Measurements from ENCODE around the gene WWTR1. TPM values are rescaled to one million over a fixed set of nuclear protein-coding genes. Genes with fewer than 3 reads are reported as not detected.

WWTR1 gene
- total RNA-seq, 1 donor from 2014 or later = 82.8 TPM

DNA sequence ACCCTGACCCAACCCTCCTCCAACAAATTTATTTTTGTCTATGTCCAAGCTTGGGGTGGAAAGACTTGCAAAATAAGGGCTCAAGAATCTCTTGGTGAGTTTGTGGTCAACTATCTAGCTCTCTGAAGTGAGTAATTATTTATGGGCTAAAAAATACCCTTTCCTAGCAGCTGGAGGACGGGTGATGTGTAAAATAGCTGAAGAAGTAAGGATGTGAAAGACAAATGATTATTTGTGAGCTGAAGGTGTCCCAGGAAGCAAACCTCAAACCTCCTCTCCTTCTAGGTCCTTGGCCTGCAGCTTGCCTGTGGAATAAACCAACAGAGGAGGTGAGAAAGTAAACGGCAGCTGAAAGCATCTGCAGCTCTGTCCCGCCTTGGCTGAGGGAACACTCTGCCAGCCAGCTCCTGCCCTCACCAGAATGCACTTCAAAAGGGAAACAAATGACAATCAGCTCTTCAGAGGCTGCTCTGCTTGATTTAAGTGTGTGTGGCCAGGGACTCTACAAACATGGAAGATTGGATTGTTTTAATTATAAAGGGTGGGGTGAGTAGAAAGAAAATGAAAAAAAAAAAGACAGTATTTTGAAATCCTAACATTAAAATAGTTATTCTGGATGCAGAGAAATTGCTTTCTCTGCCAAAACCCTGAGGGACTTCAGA lies 123.0 kb downstream of the WWTR1 start:
- no peak for DNase-seq (ENCODE audit: low spot score)

DNA sequence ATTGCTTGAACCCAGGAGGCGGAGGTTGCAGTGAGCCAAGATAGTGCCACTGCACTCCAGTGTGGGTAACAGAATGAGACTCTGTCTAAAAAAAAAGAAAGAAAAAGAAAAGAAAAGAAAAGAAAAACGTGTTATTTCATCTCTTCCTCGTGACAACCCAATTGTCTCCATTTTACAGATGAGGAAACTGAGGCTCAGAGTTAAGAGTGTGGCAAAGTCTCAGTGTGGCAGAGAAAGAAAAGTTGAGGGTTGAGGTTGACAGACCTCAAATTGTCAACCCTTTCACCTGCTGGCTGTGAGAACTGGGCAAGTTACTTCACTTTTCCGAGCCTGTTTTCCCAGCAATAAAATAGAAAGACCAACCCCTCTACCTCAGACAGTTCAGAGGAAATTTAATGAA lies 123.7 kb downstream of the WWTR1 start:
- no peak for DNase-seq (ENCODE audit: low spot score)

DNA sequence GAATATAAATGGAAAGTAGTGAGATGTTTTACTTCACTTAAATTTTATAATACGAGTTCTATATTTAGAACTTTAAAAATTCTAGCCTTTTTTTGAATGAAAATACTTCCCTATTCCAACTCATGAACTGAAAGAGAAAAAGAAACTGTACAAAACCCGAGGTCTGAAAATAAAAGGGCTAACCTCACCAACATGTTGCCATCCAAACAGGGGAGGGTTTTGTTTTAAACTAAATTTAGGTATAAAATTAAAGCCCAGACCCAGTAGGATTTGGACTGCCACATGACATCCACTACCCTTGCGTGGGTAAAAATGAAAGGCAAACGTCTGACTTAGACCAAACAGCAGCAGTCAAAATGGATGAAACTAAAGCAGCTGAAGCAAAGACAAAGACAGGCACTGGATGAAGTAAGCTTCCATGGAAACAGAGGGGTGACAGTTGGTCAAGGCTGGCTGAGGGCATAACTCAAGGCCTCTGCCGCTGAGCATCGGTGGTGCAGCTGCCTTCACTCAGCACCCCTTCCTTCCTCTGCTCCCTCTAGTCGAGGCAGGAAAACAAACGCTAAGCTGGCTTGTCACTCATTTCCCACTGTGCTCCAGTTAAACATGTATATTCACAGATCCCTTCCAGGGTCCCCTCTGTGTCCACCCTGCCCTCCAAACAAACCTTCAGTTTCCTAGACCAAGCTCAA lies 125.2 kb downstream of the WWTR1 start:
- DNase-seq (ENCODE audit: low spot score) = no peak

DNA sequence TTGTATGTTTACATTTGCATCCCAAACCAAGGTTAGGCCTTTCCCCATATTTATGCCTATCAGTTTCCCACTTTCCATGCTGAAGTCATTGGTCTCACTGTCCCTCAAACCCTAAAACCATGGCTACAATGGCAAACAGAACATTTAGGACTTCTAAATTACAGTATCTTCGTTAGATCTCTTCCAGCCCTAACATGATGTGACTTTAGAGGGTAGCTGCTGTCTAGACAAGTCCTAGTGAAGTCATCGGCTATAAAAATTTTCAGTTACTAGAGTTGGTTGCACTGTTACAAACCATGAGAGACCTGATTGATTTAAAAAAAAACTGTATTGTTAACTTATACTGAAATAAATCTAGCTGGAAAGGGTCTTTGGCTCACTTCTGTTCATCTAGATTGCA lies 128.7 kb downstream of the WWTR1 start:
- no peak for DNase-seq (ENCODE audit: low spot score)

DNA sequence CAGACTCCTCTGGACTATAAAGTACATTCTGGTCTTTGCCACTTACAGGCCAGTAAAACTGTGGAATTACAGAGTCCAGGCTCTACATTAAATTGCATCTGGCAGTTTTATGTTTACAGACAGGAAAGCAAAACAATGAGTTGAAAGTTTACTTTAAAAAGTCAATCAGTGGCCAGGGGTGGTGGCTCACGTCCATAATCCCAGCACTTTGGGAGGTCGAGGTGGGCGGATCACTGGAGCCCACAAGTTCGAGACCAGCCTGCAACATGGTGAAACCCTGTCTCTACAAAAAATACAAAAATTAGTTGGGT lies 129.5 kb downstream of the WWTR1 start:
- DNase-seq (ENCODE audit: low spot score) = no peak

DNA sequence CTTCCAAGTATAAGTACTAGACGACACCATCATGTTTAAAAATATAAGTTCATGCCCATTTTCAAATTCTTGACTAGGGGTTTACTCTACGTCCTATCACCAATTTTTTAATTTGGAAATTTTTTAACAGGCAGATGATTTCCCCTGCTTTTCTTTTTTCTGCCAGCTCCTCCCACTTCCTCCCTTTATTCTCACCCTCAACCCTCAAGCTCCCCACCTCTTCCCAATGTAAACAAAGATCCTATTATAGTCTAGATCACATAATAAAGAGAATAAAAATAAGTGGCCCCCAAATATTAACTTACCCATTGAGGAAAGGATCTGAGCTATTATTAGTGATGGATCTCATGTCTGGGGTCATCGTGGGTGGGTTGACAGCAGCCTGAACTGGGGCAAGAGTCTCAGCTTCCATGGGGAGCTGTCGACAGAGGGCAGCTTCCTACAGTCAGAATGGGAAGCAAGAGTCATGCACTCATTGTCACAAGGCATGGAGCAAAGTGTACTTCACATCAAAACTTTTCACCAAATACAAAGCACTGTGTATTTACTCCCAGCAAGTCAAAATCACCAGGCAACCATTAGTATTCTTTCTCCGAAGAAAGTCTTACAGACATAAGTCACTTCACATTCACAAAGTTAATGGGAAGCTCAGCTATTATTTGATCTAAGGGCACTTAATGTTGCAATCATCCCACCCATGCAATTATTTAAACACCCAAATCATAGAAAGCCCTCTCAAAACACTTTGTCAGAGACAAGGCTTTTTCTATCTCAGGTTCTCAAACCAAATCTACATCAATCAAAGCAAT lies 130.1 kb downstream of the WWTR1 start:
- no peak for DNase-seq (ENCODE audit: low spot score)

DNA sequence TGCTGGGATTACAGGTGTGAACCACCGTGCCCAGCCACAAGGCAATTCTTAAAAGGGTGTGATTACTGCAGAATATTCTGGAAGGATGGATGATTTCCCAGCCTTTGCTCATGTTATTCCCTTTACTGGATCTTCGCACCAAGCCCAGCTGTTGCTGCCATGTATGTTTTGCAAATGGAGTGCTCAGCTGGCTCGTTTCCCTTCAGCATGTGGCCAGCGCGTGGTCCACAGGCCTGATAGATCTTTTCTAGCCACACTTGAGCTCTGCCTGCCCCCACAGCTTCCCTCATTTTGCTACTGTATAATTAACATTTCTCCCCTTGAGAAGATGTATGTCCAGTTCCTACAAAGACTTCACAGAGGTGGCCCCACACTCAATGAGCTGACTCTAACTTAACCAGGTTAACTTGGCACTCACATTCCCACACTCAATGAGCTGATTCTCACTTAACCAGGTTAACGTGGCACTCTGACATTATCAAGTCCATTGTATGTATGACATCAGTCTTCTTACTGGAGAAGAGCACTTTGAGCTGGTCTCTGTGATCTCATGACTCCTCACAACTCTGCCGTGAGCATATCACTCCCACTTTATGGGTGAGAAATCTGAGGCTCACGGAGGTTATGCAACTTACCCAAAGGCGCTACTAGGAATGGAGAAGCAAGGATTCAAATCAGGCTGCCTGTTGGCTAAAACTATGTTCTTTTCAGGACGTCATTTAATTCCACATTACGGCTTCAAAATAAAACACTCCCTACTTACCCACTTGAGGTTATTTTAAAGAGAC lies 134.1 kb downstream of the WWTR1 start:
- DNase-seq (ENCODE audit: low spot score) = no peak

DNA sequence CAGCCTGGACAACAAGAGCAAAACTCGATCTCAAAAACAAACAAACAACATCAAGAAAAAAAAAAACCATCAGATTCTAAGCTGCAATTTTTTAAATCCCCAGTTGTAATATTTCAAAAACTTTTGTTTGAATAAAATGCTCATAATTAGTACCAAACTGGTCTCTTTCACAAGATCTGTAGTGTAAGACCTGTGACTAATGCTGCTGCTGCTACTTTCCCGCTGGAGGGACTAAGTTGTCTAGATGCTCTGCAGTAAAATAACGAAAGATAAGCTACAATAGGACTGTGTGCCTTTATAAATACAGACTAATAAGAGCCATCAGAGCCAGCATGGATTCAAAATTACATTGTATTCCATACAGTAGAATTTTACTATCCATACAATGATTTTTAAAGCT lies 137.9 kb downstream of the WWTR1 start:
- DNase-seq (ENCODE audit: low spot score) = no peak

DNA sequence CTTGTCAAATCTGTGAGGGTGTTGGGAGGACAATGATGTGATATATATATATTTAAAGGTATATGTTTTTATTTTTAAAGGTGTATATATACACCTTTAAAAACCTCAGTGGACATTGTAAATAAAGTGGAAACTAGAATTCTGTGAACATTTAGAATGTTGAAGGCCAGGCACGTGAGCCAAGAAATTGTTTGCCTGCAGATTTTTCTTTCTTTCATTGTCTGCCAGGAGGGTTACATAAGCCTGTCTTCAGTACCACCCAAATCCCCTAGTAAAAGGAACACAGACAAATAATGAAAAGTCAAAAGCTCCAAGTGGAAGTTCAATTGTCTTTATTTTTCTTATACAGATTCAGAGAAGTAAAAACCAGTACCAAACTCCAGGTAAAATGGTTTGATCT lies 140.9 kb downstream of the WWTR1 start:
- no peak for DNase-seq (ENCODE audit: low spot score)

DNA sequence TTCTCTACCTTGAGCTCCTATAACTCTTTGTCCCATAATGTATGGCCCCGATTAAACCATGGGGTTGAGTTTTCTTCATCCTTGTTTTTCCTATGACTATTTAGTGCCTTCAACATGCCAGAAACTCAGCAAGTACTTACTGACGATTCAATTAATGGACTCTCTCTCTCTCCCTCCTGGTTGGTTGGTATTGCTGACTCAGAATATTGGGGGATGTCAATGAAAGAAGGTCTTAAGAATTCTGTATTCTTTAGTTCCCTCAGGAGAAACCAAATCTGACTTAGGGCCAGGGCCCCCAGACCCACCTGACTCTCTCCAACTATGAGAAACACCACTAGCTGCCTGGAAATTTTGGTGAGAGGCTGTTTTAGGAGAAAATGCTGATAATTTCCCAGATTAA lies 142.6 kb downstream of the WWTR1 start:
- DNase-seq (ENCODE audit: low spot score) = no peak

DNA sequence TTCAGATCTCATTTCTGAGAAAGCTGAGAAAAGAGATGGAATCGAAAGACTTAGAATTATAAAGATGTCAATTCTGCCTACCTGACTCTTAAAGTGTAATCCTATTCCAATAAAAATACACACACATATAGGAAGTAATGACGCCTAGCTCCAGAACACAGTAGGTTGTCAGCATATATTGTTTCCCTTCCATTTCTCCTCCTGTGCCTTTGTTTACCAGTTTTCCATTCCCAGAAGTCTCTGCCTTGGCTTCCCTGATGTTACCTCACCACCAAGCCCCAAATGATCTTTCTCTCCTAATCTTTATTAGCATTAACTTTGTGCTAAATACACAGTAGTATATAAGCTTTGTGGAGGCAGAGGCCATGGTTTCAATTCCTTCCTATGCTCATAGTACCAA lies 143.4 kb downstream of the WWTR1 start:
- DNase-seq (ENCODE audit: low spot score) = no peak

DNA sequence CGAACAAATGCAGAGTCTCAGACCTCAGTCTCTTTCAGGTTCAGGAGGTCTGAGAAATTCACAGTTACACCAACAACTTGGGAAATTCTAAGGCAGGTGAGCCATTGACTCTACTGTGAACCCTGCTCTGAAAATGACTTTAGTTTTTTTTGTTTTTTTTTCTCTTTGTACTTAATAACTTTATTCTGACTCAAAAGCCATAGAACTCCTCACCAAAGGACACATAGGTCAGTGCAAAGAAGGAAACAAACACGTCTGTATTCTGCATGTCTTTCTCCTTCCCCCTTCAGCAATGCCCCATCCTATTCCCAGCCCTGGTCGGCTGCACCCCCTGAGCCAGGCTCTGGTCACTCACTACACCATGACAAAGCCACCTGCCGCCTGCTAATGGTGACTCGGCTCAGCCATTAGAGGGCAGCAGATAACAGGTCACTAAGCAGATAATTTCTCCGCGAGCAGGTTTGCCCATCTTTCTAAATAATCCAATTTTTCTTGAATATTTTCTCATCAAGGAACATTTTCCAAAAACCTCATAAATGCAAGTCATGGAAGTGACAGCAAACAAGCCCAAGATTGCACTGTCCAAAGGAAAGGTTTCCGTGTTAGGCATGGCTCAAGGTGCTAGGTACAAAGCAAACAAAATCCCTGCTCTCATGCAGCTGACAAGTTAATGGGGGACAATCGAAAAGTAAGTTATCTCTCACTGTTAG lies 145.6 kb downstream of the WWTR1 start:
- DNase-seq (ENCODE audit: low spot score) = peak; percentile 64

DNA sequence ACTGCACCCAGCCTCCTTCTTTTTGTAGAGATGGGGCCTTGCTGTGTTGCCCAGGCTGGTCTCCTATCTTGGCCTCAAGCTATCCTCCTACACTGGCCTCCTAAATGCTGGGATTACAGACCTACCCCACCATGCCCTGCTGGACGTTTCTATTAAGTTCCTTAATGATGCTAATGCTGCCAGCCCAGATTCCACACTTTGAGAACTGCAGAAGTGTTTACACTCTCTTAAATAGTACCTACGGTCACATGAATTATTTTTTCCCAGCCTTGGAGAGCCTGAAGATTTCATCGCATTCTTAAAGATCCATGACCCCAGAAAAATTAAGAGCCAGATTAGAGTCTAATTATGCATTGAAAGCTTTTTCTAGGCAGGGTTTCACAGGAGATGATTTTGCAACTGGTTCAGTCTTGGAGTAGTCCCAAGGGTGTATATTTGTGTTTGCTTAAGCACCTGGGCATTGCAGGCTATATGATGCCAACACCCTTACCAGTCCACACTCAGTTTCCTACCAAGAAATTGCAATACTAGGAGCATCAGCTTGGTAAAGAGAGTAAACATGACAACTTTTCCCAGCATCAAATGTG lies 146.7 kb downstream of the WWTR1 start:
- DNase-seq (ENCODE audit: low spot score) = no peak

DNA sequence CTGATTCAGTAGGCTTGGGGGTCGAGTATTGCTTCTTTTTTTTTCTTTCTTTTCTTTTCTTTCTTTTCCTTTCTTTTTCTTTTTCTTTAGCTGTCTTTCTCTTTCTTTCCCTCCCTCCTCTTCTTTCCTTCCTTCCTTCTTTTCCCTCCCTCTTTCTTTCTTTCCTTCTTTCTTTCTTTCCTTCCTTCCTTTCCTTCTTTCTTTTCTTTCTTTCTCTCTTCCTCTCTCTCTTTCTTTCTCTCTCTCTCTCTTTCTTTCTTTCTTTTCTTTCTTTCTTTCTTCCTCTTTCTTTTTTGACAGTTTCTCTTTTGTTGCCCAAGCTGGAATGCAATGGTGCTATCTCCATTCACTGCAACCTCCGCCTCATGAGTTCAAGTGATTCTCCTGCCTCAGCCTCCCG lies 147.3 kb downstream of the WWTR1 start:
- no peak for DNase-seq (ENCODE audit: low spot score)

DNA sequence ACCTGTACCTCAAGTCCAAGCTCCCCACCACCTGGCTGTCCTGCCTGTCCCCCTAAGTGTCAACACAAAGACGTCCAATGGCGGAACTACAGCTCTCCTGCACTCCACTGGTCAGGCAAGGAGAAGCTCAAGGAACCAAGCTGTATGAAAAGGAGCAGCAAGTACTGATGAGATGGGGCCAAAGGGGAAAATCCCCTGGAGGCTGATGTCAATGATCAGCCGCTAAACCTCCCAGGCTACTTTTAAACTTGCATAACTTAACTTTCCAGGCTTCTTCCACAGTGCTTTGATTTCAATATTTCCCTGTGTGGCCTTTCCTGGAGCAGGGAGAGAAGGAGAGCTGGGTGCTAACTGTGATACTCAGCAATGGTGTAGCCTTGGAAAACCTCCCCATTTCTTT lies 148.3 kb downstream of the WWTR1 start:
- no peak for DNase-seq (ENCODE audit: low spot score)

DNA sequence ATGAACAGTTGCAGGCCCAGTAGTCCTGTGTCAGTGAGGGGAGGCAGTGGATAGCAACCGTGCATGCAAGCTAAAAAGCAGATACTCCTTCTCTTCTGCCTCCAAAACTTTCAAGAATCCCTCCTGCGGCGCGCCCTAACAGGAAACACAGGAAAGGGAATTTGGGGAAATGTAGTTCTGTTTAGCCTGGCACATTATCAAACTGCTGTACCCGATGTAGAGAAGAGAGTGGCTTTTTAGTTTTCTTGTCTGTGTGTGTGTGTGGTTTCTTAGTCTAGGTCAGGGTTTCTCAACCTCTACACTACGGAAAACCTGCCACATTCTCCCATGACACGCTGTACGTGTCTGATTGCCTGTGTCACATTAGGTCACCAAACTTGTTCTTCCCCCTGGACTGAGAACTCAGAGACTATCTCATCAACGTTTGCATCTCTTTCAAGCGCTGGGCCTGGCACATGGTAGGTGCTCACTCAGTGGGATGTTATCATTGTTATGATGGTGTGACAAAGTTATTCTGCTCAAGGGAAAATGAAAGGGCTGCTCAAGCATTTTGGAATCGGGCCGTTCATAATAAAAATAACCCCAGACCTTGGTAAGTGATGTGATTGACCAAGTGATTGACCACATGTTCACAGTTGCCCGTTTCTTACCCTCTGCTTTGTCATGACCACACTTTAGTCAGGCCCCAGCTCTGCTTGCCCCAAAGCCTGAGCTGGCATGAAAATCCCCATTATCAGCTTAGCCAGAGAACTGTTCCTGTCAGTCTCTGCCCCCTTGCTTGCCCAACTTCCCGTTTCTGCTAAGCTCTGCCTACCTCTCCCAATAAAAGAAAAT lies 150.1 kb downstream of the WWTR1 start:
- DNase-seq (ENCODE audit: low spot score) = no peak

DNA sequence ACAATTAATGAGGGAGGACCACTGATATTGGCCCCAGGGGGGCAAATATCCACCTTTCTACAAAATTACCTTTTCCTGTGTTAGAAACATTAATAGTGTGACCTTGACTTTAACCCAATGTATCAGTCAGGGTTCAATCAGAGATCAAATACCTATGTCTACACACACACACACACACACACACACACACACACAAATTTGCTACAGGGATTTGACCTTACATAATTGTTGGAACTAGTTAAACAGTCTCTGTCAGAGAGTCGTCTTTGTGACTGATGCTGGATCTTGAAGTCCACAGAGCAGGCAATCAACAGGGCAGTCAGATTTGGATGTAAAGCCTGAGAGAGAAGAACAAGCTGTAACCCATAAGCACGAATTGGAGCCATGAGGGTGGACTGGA lies 150.9 kb downstream of the WWTR1 start:
- DNase-seq (ENCODE audit: low spot score) = no peak

DNA sequence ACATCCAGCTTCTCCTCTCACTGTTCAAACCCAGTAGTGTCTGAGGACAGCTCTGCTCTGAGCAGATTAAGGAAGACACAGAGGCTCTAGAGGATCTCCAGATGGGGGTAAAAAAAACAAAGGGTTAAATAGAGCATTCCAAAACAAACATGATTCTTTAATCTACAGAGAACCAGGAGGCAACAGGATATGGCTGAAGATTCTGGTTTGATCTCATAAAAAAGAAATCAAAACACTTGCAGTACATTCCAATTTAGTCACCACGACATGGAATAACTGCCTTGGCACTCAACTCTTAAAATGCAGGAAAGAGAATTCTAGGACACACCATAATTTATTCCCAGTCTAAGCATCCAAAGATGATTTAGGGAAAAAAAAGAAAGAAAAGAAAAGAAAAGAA lies 151.3 kb downstream of the WWTR1 start:
- no peak for DNase-seq (ENCODE audit: low spot score)

DNA sequence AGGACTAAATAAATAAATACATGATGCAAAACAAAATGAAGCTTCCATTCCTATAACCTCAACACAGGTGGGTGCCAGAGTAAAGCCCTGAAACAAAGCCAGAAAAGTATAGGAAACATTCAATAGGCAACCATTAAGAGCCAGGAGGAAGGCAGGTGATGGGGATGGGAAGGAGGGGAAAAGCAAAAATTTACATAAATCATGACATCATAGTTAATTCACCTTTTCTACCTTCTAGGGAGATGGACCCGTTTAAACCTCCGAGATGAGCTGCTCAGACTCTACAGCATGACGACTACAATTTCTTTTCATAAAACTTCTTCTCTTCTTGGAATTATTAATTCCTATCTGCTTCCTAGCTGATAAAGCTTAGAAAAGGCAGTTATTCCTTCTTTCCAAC lies 155.4 kb downstream of the WWTR1 start:
- DNase-seq (ENCODE audit: low spot score) = no peak

DNA sequence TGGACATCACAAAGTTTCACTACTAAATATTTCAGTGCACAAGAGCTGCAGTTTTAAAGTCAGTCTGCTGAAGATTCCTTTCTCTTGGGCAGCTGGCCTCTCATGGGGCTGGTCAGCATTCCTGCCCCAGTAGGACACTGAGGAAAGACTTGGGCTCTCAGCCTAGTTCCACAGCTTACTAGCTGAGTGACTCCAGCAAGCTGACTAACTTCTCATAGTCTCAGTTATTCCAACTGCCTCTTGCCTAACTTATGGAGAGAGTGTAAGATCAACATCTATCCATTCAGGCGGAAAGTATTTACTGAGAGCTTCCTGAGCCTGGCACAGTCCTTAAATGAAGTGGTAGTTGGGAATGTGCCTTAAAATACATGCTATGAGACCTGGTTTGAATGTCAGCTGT lies 156.3 kb downstream of the WWTR1 start:
- no peak for DNase-seq (ENCODE audit: low spot score)

Measured in mucosa of gallbladder (tissue), 1 donor.